Mesenchymal stem cell (in vitro differentiated cells and primary cell): Measurements from ENCODE around the gene JSRP1.

ENCODE experiments used
- DNase-seq: peaks from one replicate; pipeline ENCODE4 v3.0.0-alpha.2; 2013
- H2AFZ ChIP-seq: one replicate; pipeline ENCODE4 v1.6.1; 2013; ENCODE audit warnings: low read depth, mild to moderate bottlenecking, control low read depth, inconsistent platforms, low read length, moderate library complexity
- H2AK5ac ChIP-seq: 2 replicates; pipeline ENCODE4 v1.6.1; 2013; ENCODE audit warnings: low read length, moderate library complexity, mild to moderate bottlenecking, inconsistent platforms; ENCODE audit not compliant: severe bottlenecking
- H2BK120ac ChIP-seq: one replicate; pipeline ENCODE4 v1.6.1; 2013; ENCODE audit warnings: low read depth, mild to moderate bottlenecking, inconsistent platforms, low read length, moderate library complexity
- H2BK12ac ChIP-seq, 2 experiments: one replicate each; pipeline ENCODE4 v1.6.1; 2013; ENCODE audit warnings: inconsistent platforms in 2 of 2, low read length in 2 of 2, mild to moderate bottlenecking in 2 of 2, moderate library complexity in 2 of 2, control low read depth in 1 of 2
- H2BK15ac ChIP-seq: one replicate; pipeline ENCODE4 v1.6.1; 2013; ENCODE audit warnings: mild to moderate bottlenecking, low read depth, inconsistent platforms; ENCODE audit not compliant: poor library complexity, severe bottlenecking
- H2BK5ac ChIP-seq: 2 replicates; pipeline ENCODE4 v1.6.1; 2013; ENCODE audit warnings: low read depth, mild to moderate bottlenecking, low read length, control low read depth, inconsistent platforms; ENCODE audit not compliant: poor library complexity, severe bottlenecking
- H3K14ac ChIP-seq, 2 experiments: one replicate each; pipeline ENCODE4 v1.6.1; 2013; ENCODE audit warnings: inconsistent platforms in 2 of 2, low read length in 2 of 2, control low read depth in 1 of 2, mild to moderate bottlenecking in 1 of 2, moderate library complexity in 1 of 2
- H3K18ac ChIP-seq, 2 experiments: one replicate each; pipeline ENCODE4 v1.6.1; 2013; ENCODE audit warnings: inconsistent platforms in 2 of 2, low read length in 2 of 2, control low read depth in 1 of 2, low read depth in 1 of 2, mild to moderate bottlenecking in 1 of 2
- H3K23ac ChIP-seq, 2 experiments: one replicate each; pipeline ENCODE4 v1.6.1; 2013; ENCODE audit warnings: inconsistent platforms in 2 of 2, low read length in 2 of 2, mild to moderate bottlenecking in 2 of 2, moderate library complexity in 2 of 2, control low read depth in 1 of 2
- H3K27ac ChIP-seq: 2 replicates; pipeline ENCODE4 v1.5.1; 2013; ENCODE audit warnings: mild to moderate bottlenecking, moderate library complexity, low read length, control low read depth, inconsistent platforms; ENCODE audit not compliant: poor library complexity, severe bottlenecking
- H3K27me3 ChIP-seq, 2 experiments: 2 replicates each; pipeline versions ENCODE4 v1.6.1 to v1.7.0; 2013; ENCODE audit warnings: low read length in 2 of 2, mild to moderate bottlenecking in 2 of 2, moderate library complexity in 2 of 2, control low read depth in 1 of 2, inconsistent platforms in 1 of 2; ENCODE audit not compliant: control insufficient read depth in 1 of 2, insufficient read depth in 1 of 2
- H3K36me3 ChIP-seq, 2 experiments: 2 replicates each; pipeline versions ENCODE4 v1.6.1 to v1.7.0; 2013; ENCODE audit warnings: low read length in 2 of 2, control low read depth in 1 of 2, inconsistent platforms in 1 of 2, low read depth in 1 of 2, mild to moderate bottlenecking in 1 of 2; ENCODE audit not compliant: insufficient read depth in 2 of 2, control insufficient read depth in 1 of 2
- H3K4ac ChIP-seq, 2 experiments: one replicate each; pipeline ENCODE4 v1.6.1; 2013; ENCODE audit warnings: inconsistent platforms in 2 of 2, low read length in 2 of 2, mild to moderate bottlenecking in 2 of 2, moderate library complexity in 2 of 2, control low read depth in 1 of 2, low read depth in 1 of 2
- H3K4me1 ChIP-seq: 2 replicates; pipeline ENCODE4 v1.6.1; 2013; ENCODE audit warnings: low read depth, low read length, control low read depth; ENCODE audit not compliant: control insufficient read depth, insufficient read depth
- H3K4me2 ChIP-seq: 2 replicates; pipeline ENCODE4 v1.6.1; 2013; ENCODE audit warnings: low read length, mild to moderate bottlenecking, inconsistent platforms; ENCODE audit not compliant: poor library complexity, severe bottlenecking
- H3K4me3 ChIP-seq, 2 experiments: 2 replicates each; pipeline versions ENCODE4 v1.5.1 to v1.7.0; 2013; ENCODE audit warnings: low read length in 2 of 2, mild to moderate bottlenecking in 2 of 2, control low read depth in 1 of 2, low read depth in 1 of 2; ENCODE audit not compliant: insufficient read depth in 1 of 2
- H3K79me1 ChIP-seq: replicated peaks from 2 replicates; pipeline ENCODE4 v1.6.1; 2013; ENCODE audit warnings: mild to moderate bottlenecking, control low read depth, low read length, inconsistent platforms; ENCODE audit not compliant: poor library complexity, severe bottlenecking
- H3K9ac ChIP-seq: 2 replicates; pipeline ENCODE4 v1.7.0; 2013; ENCODE audit warnings: mild to moderate bottlenecking, low read length, moderate library complexity
- H3K9me3 ChIP-seq: 2 replicates; pipeline ENCODE4 v1.7.0; 2013; ENCODE audit warnings: mild to moderate bottlenecking, low read length; ENCODE audit not compliant: control insufficient read depth
- H4K8ac ChIP-seq: one replicate; pipeline ENCODE4 v1.6.1; 2013; ENCODE audit warnings: inconsistent platforms, mild to moderate bottlenecking, low read length, moderate library complexity
- H4K91ac ChIP-seq: one replicate; pipeline ENCODE4 v1.6.1; 2013; ENCODE audit warnings: mild to moderate bottlenecking, low read length, inconsistent platforms
- WGBS: methylation state at CpG from one replicate; pipeline ENCODE4 v1.1.7; 2013; ENCODE audit warnings: mixed read lengths; 5-methylcytosine and 5-hydroxymethylcytosine counted together

Gene JSRP1

DNA sequence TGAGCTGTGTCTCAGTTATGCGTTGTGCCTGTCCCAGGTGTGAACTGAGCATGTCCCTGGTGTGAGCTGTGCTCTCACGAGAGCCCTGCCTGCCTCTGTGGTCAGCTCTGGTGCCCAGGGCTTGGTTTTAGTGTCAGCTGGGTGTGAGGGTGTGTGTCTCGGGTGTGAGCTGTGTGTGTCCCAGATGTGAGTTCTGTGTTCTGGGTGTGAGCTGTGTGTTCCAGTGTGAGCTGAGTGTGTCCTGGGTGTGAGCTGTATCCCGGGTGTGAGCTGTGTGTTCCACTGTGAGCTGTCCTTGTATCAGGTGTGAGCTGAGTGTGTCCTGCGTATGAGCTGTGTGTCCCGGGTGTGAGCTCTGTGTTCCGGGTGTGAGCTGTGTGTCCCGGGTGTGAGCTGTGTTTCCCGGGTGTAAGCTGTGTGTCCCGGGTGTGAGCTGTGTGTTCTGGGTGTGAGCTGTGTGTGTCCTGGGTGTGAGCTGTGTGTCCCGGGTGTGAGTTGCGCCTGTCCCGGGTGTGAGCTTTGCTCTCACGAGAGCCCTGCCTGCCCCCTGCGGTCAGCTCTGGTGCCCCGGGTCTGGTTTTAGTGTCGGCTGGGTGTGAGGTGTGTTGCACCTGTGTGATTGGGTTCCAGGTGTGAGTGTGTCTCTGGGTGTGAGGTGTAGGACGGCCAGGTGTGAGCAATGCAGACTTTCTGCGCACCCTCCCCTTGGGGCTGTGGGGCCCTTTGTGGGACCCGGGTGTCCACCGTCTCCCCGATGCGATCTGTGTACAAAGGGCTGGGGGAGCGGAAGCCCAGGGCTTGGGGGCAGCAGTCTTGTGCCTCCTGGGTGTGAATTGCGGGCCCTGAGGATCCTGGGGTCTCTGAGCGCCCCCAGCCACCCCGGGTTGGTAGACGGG lies 32.8 kb upstream of the JSRP1 start:
- no peak overlapping the region for H2BK120ac ChIP-seq
- no peak overlapping the region for H2BK12ac ChIP-seq
- H3K9ac ChIP-seq: no peak overlapping the region
- peaks cover 61 to 68% of the 10 kb centered on the region in 2 experiments for H3K27me3 ChIP-seq
- no peak overlapping the region for H2BK5ac ChIP-seq
- no peak overlapping the region for H3K4me3 ChIP-seq
- no peak overlapping the region for H4K91ac ChIP-seq
- peaks cover 21% of the 10 kb centered on the region for H3K4me1 ChIP-seq
- no peak overlapping the region for H2BK15ac ChIP-seq
- H3K79me1 ChIP-seq: no peaks in the 10 kb centered on the region
- no peak overlapping the region for H3K4me2 ChIP-seq
- H3K23ac ChIP-seq: no peak overlapping the region
- peak overlapping the region; percentile 3 for H2AFZ ChIP-seq
- no peak overlapping the region for H3K4ac ChIP-seq
- H3K9me3 ChIP-seq: no peaks in the 10 kb centered on the region
- no peak overlapping the region for H3K27ac ChIP-seq
- no peak overlapping the region for H2AK5ac ChIP-seq
- no peaks in the 10 kb centered on the region for H3K36me3 ChIP-seq
- no peak overlapping the region for H4K8ac ChIP-seq
- 92% methylated on average over 25 of the region's 28 CpGs for WGBS
- H3K18ac ChIP-seq: no peak overlapping the region
- no peak for DNase-seq
- peak overlapping the region in 1 of 2 experiments; percentile 49 for H3K14ac ChIP-seq

DNA sequence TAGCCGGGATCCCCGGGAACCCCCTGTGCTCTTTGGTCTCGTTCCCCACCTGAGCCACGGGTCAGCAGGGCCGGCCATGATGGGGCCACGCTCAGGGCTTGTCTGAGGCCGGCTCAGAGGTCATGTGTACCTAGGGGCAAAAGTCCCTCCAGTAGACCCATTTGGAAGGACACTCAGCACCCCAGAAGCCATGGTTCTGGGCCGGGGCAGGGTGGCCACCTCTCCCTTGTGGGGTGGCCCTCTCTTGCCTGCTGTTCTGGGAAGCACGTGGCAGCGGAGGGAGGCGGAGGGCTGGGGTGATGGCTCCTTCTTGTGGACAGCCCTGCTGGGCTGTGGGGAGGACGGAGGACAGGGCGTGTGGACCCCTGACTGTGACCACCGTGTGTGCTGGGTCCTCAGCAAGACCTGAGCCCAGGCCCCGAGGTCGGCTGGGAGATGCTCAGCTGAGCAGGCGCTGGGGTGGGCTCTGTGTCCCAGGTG lies 32.2 kb upstream of the JSRP1 start:
- no peak for DNase-seq
- WGBS: 92% methylated on average over 17 of the region's 17 CpGs
- Histone ChIP-seq H2AK5ac (no peak overlapping the region), H2BK5ac (no peak overlapping the region), H3K9me3 (no peaks in the 10 kb centered on the region), H3K27ac (no peak overlapping the region), H2BK120ac (no peak overlapping the region), H3K9ac (no peak overlapping the region), H4K91ac (no peak overlapping the region), H2BK12ac (no peak overlapping the region), H3K4me1 (peaks cover 21% of the 10 kb centered on the region), H2AFZ (no peak overlapping the region), H3K27me3 (peaks cover 57 to 61% of the 10 kb centered on the region in 2 experiments), H3K79me1 (no peaks in the 10 kb centered on the region), H3K23ac (no peak overlapping the region), H4K8ac (no peak overlapping the region), H3K4me3 (no peak overlapping the region), H3K18ac (no peak overlapping the region), H3K4me2 (no peak overlapping the region), H3K14ac (no peak overlapping the region), H3K4ac (no peak overlapping the region), H2BK15ac (no peak overlapping the region), H3K36me3 (no peaks in the 10 kb centered on the region)

DNA sequence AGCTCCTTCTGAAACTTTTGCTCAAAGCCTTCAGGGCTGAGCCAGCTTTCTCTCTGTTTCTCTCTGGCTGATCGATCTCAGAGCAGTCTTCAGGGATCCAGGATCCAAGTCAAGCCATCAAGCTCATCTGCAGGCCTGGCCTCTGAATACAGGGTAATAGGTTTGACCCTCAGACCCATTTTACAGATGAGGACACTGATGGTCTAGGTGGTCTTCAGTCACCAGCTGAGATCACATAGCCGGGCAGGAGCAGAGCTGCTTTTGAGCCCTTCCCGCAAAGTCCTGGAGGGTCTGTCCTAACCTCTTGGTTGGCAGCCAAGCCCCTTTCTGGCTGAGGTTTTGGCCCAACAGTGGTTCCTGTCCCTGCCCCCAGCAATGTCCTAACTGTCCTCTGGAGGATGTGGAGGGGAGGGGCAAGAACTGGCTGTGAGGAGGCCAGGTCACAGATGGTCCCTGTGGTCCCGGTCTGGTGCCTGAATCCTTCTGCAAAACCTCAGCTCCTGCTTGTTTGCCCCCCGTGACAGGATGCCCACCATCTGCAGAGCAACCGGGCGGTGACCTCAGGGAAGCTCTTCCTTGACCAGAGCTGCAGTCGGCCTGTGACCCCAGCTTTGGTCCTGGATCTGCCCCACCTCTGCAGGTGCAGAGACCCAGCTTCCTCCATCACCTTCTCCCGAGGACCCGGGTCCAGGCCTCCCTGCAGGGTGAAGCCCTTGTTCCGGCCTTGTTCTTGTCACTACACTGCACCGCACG lies 31.5 kb upstream of the JSRP1 start:
- no peak overlapping the region for H4K8ac ChIP-seq
- H3K14ac ChIP-seq: no peak overlapping the region
- no peaks in the 10 kb centered on the region for H3K9me3 ChIP-seq
- H2BK12ac ChIP-seq: no peak overlapping the region
- no peak overlapping the region for H2BK5ac ChIP-seq
- no peak overlapping the region for H2BK15ac ChIP-seq
- no peak overlapping the region for H2AFZ ChIP-seq
- H3K36me3 ChIP-seq: no peaks in the 10 kb centered on the region
- no peak overlapping the region for H3K4me2 ChIP-seq
- no peak overlapping the region for H3K4ac ChIP-seq
- no peak overlapping the region for H2BK120ac ChIP-seq
- H3K27ac ChIP-seq: no peak overlapping the region
- H3K18ac ChIP-seq: no peak overlapping the region
- 89% methylated on average over 13 of the region's 13 CpGs for WGBS
- H3K27me3 ChIP-seq: peaks cover 55 to 57% of the 10 kb centered on the region in 2 experiments
- H2AK5ac ChIP-seq: no peak overlapping the region
- no peak overlapping the region for H4K91ac ChIP-seq
- no peak overlapping the region for H3K4me3 ChIP-seq
- DNase-seq: no peak
- H3K9ac ChIP-seq: no peak overlapping the region
- no peak overlapping the region for H3K23ac ChIP-seq
- H3K4me1 ChIP-seq: peaks cover 21% of the 10 kb centered on the region
- H3K79me1 ChIP-seq: no peaks in the 10 kb centered on the region
